T-helper 1 cell (primary cell): ENCODE results near the gene DYSF.

Experiments
- DNase-seq, 5 donors: peaks; one replicate each; pipeline ENCODE4 v3.0.0-alpha.2; 2012 to 2020

Gene DYSF

GRCh38 chr2:71714601-71715240 lies 261.4 kb downstream of the DYSF start:
- DNase-seq: no peak

- no peak for DNase-seq
Measured at GRCh38 chr2:71715241-71715750, 261.9 kb downstream of the DYSF start.

- no peak for DNase-seq
Measured at GRCh38 chr2:71715951-71716696, 262.8 kb downstream of the DYSF start.

- DNase-seq: no peak
Measured at GRCh38 chr2:71716697-71717624, 263.6 kb downstream of the DYSF start.

- DNase-seq: no peak
Measured at GRCh38 chr2:71718686-71719085, 265.3 kb downstream of the DYSF start.

- no peak for DNase-seq
Measured at GRCh38 chr2:71719520-71720282, 266.3 kb downstream of the DYSF start.

- no peak for DNase-seq
Measured at GRCh38 chr2:71720283-71720560, 266.9 kb downstream of the DYSF start.

GRCh38 chr2:71720596-71721361 lies 267.4 kb downstream of the DYSF start:
- no peak for DNase-seq

GRCh38 chr2:71721362-71721665 lies 268.0 kb downstream of the DYSF start:
- DNase-seq: no peak

- no peak for DNase-seq
Measured at GRCh38 chr2:71721669-71722068, 268.3 kb downstream of the DYSF start.

GRCh38 chr2:71722286-71722685 lies 268.9 kb downstream of the DYSF start:
- no peak for DNase-seq

- DNase-seq: no peak
Measured at GRCh38 chr2:71724793-71725192, 271.4 kb downstream of the DYSF start.

- no peak for DNase-seq
Measured at GRCh38 chr2:71725836-71726235, 272.5 kb downstream of the DYSF start.

- DNase-seq: no peak
Measured at GRCh38 chr2:71727562-71727961, 274.2 kb downstream of the DYSF start.

- DNase-seq: no peak
Measured at GRCh38 chr2:71728036-71728435, 274.7 kb downstream of the DYSF start.

- DNase-seq: no peak
Measured at GRCh38 chr2:71730785-71731383, 277.5 kb downstream of the DYSF start.

- no peak for DNase-seq
Measured at GRCh38 chr2:71734620-71735019, 281.3 kb downstream of the DYSF start.

GRCh38 chr2:71735676-71736075 lies 282.3 kb downstream of the DYSF start:
- DNase-seq: no peak
